Mammary epithelial cell (primary cell): ENCODE data around the gene LRRC8A.

ENCODE experiments used
- EZH2 ChIP-seq: IDR thresholded peaks from 2 replicates; pipeline ENCODE4 v1.6.1; 2012; ENCODE audit warnings: low read length, inconsistent platforms, borderline replicate concordance
- TF ChIP-seq, protein P1 (sequence below), 2 donors: IDR thresholded peaks in 1 of 2; conservative IDR thresholded peaks in 1 of 2; 2 replicates each; pipeline ENCODE4 v1.5.1; 2011 to 2012; ENCODE audit warnings: inconsistent platforms in 2 of 2, low read length in 2 of 2, mild to moderate bottlenecking in 2 of 2, control low read depth in 1 of 2, low read depth in 1 of 2; ENCODE audit not compliant: insufficient read depth in 1 of 2; ENCODE audit errors: extremely low read depth in 1 of 2

DNA sequence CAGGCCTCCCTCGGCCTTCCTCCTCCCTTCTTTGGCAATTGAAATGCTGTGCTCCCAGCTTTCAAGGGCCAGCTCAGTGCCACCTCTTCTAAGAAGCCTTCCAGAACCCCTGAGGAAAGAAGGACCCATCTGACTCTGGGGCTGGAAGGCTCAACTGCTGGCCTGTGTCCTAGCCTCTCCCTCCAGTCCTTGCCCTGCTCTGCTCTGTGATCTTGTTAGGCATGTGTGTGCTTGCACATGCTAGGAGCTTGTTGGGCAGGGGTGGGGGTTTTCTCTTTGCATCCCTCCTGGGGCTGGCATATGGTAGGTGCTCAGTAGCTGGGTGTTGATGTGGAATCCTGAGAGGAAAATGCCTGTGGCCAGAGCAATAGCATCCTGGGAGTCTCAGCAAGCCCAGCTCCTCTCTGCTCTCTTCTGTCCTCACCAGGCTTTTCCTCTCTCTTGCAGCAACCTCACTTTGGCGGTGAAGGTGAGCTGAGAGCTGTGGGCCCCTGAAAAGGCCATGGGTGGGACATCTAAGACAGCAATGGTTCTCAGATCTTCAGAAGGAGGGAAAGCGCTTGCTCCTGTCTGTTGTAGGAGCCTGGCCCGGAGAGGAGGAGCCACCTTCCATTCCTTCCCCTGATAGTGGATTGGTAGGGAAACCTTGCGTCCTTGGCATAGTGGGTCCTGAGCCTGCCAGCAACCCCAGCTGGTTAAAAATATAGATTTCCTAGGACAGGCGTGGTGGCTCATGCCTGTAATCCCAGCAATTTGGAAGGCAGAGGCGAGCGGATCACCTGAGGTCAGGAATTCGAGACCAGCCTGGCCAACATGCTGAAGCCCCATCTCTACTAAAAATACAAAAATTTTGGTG lies 55.6 kb downstream of the LRRC8A start:
- TF ChIP-seq, protein P1, sequence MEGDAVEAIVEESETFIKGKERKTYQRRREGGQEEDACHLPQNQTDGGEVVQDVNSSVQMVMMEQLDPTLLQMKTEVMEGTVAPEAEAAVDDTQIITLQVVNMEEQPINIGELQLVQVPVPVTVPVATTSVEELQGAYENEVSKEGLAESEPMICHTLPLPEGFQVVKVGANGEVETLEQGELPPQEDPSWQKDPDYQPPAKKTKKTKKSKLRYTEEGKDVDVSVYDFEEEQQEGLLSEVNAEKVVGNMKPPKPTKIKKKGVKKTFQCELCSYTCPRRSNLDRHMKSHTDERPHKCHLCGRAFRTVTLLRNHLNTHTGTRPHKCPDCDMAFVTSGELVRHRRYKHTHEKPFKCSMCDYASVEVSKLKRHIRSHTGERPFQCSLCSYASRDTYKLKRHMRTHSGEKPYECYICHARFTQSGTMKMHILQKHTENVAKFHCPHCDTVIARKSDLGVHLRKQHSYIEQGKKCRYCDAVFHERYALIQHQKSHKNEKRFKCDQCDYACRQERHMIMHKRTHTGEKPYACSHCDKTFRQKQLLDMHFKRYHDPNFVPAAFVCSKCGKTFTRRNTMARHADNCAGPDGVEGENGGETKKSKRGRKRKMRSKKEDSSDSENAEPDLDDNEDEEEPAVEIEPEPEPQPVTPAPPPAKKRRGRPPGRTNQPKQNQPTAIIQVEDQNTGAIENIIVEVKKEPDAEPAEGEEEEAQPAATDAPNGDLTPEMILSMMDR (conservative IDR thresholded peaks at IDR 0.05 in 1 of 2, IDR thresholded peaks at IDR 0.05 in 1 of 2; ENCODE audit: extremely low read depth in 1 of 2, insufficient read depth in 1 of 2, low read depth in 1 of 2, low read length in 2 of 2): no peak
- TF ChIP-seq EZH2: no peak
